Endothelial cell of umbilical vein (primary cell): ENCODE measurements around the gene DPYD.

Experiments used
- CTCF ChIP-seq, 2 donors: IDR thresholded peaks; 1 replicate in 1 of 2; 2 replicates in 1 of 2; pipeline ENCODE4 v1.5.1; 2011; ENCODE audit warnings: low read length in 2 of 2, mild to moderate bottlenecking in 2 of 2, moderate library complexity in 2 of 2, control low read depth in 1 of 2, inconsistent platforms in 1 of 2, low read depth in 1 of 2; ENCODE audit not compliant: insufficient read depth in 1 of 2; ENCODE audit errors: extremely low read depth in 1 of 2
- GATA2 ChIP-seq: IDR thresholded peaks from 2 replicates; pipeline ENCODE4 v1.7.0; 2011; ENCODE audit warnings: low read depth, mild to moderate bottlenecking, moderate library complexity, mixed read lengths, low read length; ENCODE audit not compliant: insufficient read length, insufficient read depth
- MAX ChIP-seq: IDR thresholded peaks from 2 replicates; pipeline ENCODE4 v1.6.1; 2011; ENCODE audit not compliant: insufficient read depth, insufficient read length
- POLR2A ChIP-seq: IDR thresholded peaks from 2 replicates; pipeline ENCODE4 v1.6.1; 2012; ENCODE audit warnings: low read depth, mild to moderate bottlenecking, control low read depth, low read length
- POLR2AphosphoS5 ChIP-seq: IDR thresholded peaks from 2 replicates; pipeline ENCODE4 v1.6.1; 2012; ENCODE audit warnings: low read depth, mild to moderate bottlenecking, control low read depth, low read length, moderate library complexity; ENCODE audit not compliant: insufficient read depth

DNA sequence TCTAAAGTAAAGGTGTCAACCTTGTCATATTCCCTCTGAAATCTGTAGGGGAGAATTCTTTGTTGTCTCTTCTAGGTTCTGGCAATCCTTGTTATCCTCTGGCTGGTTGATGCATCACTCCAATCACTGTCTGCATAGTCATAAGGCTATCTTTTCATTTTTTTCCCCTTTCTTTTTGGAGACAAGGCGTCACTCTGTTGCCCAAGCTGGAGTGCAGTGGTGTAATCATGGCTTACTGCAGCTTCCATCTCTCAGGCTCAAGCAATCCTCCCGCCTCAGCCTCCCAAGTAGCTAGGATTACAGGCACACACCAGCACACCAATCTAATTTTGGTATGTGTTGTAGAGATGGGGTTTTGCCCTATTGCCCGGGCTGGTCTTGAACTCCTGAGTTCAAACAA is 12.9 kb downstream of the DPYD start:
- no peak for TF ChIP-seq CTCF (IDR thresholded peaks at IDR 0.05; ENCODE audit: extremely low read depth in 1 of 2, insufficient read depth in 1 of 2, low read depth in 1 of 2, low read length in 2 of 2)
- no peak for TF ChIP-seq GATA2
- no peak for TF ChIP-seq POLR2A
- TF ChIP-seq MAX = no peak
- TF ChIP-seq POLR2AphosphoS5 = no peak
